ENCODE results near the gene XRCC1. TPM values are rescaled to one million over a fixed set of nuclear protein-coding genes. Genes with fewer than 3 reads are reported as not detected.

XRCC1 gene
- total and polyA plus RNA-seq, 2 of the 8 experiments (the other 6 are each of a cell fraction or from before 2014, with no cell fraction given): 42.5 to 44.4 TPM

GRCh38 chr19:43501661-43502418 lies 73.5 kb downstream of the XRCC1 start:
- Histone ChIP-seq H4K20me1 (replicated peaks in 1 of 2; ENCODE audit: control insufficient read depth in 1 of 2, insufficient read depth in 2 of 2, low read length in 2 of 2) (peaks cover 0 to 2% of the 10 kb centered on the region in 2 experiments), H3K18ac (ENCODE audit: extremely low read depth, low read length) (peak overlapping the region; percentile 90), H4K5ac (ENCODE audit: insufficient read length, low read depth, low read length) (no peak overlapping the region), H2BK5ac (ENCODE audit: low read depth, low read length) (peak overlapping the region; percentile 49; the same call in 1 of the 2 replicates), H3K79me2 (ENCODE audit: control insufficient read depth in 1 of 2, insufficient read depth in 2 of 2, low read length in 2 of 2) (no peaks in the 10 kb centered on the region), H2BK12ac (ENCODE audit: low read depth, low read length) (peak overlapping the region; percentile 84; the same call in 1 of the 2 replicates), H4K91ac (replicated peaks; ENCODE audit: insufficient read length, low read length) (peak overlapping the region; percentile 60), H3K4me1 (replicated peaks in 1 of 4; ENCODE audit: control insufficient read depth in 3 of 4, insufficient read depth in 4 of 4, low read length in 3 of 4) (peaks cover 0 to 6% (median 0%) of the 10 kb centered on the region in 4 experiments; a peak in 1 of 7 replicates), H3K27me3 (replicated peaks in 1 of 4; ENCODE audit: control insufficient read depth in 3 of 4, extremely low read depth in 1 of 4, insufficient read depth in 3 of 4, low read length in 3 of 4) (peaks cover 3 to 16% (median 14%) of the 10 kb centered on the region in 4 experiments), H3K14ac (ENCODE audit: insufficient read length) (no peak overlapping the region), H3K4ac (replicated peaks; ENCODE audit: insufficient read length, low read depth, low read length) (no peak overlapping the region), H2BK15ac (ENCODE audit: low read length) (no peak overlapping the region), H3K56ac (replicated peaks; ENCODE audit: insufficient read length, low read depth, low read length) (no peak overlapping the region), H3K4me2 (ENCODE audit: insufficient read depth in 1 of 2, low read depth in 2 of 2, low read length in 2 of 2) (peak overlapping the region; percentile 74 to 91), H3K9ac (replicated peaks in 1 of 4; ENCODE audit: extremely low read depth in 1 of 4, low read depth in 3 of 4, low read length in 3 of 4) (peak overlapping the region in 3 of 4 experiments; percentile 5 to 65 (median 49); a peak in 5 of 7 replicates), H2AK5ac (ENCODE audit: low read depth, low read length) (no peak overlapping the region), H3K36me3 (ENCODE audit: control insufficient read depth in 2 of 4, insufficient read depth in 4 of 4, low read length in 3 of 4) (peaks cover 0 to 4% (median 1%) of the 10 kb centered on the region in 4 experiments; a peak in 1 of 8 replicates), H2AFZ (ENCODE audit: low read length) (peak overlapping the region; percentile 65; the same call in 1 of the 2 replicates), H3K23ac (ENCODE audit: insufficient read length) (no peak overlapping the region), H3K23me2 (ENCODE audit: low read depth, low read length) (peaks cover 18% of the 10 kb centered on the region; the same call in 1 of the 2 replicates), H3K27ac (ENCODE audit: low read depth, low read length) (no peak overlapping the region), H2BK120ac (replicated peaks; ENCODE audit: low read depth, low read length) (no peak overlapping the region), H4K8ac (ENCODE audit: extremely low read depth, insufficient read depth, low read length) (peak overlapping the region; percentile 82), H3K9me3 (ENCODE audit: insufficient read depth in 2 of 2, low read depth in 1 of 2, low read length in 1 of 2) (no peaks in the 10 kb centered on the region), H3K4me3 (ENCODE audit: extremely low read depth in 1 of 4, insufficient read depth in 2 of 4, low read depth in 3 of 4, low read length in 4 of 4) (peak overlapping the region; percentile 65 to 70 (median 68)), H2BK20ac (ENCODE audit: low read length) (no peak overlapping the region), H3K79me1 (ENCODE audit: low read depth, low read length) (no peaks in the 10 kb centered on the region)
- ChIA-PET CTCF (ENCODE audit: partially characterized antibody) (interaction anchor here (0.7 to 1.4 kb wide), 11 partner anchors 18 to 92 kb away, joined by 3 to 6 read pairs (median 3); partner anchors contain the start of gene LYPD3), POLR2A (ENCODE audit: partially characterized antibody) (interaction anchor here (0.7 to 1.4 kb wide), 9 partner anchors 9 to 41 kb away, joined by 3 to 6 read pairs (median 3); no protein-coding TSS in a partner anchor)
- peak; percentile 43 to 83 for DNase-seq (ENCODE audit: low read depth in 1 of 2, low spot score in 2 of 2)
- 7% methylated on average over 42 of the region's 43 CpGs; no CpG with 5 or more reads in 1 of the 2 experiments for WGBS, 2 experiments (ENCODE audit: extremely low coverage in 1 of 2, insufficient coverage in 1 of 2, insufficient read length in 1 of 2, insufficient replicate concordance in 2 of 2, low coverage in 1 of 2, low lambda C conversion rate in 2 of 2, missing lambda C conversion rate in 1 of 2)
- no peak for FAIRE-seq
- TF ChIP-seq EP300 (IDR thresholded peaks at IDR 0.05; ENCODE audit: borderline replicate concordance in 1 of 2, low read depth in 2 of 2, low read length in 2 of 2) (peak in 1 of 2 experiments; percentile 15; a peak in 1 of 3 replicates), EGR1 (IDR thresholded peaks at IDR 0.05; ENCODE audit: borderline replicate concordance, low read depth, low read length) (no peak), FOSL1 (IDR thresholded peaks at IDR 0.05; ENCODE audit: insufficient read depth, low read depth, low read length) (no peak), RBBP5 (IDR thresholded peaks at IDR 0.05; ENCODE audit: borderline replicate concordance, low read depth, low read length) (0 out of 2 replicates have a peak, but pooled peaks have one; percentile 40), SP2 (IDR thresholded peaks at IDR 0.05; ENCODE audit: low read length) (no peak), TCF12 (IDR thresholded peaks at IDR 0.05; ENCODE audit: low read depth, low read length) (no peak), POU5F1 (IDR thresholded peaks at IDR 0.05; ENCODE audit: low read depth, low read length) (no peak), KDM4A (IDR thresholded peaks at IDR 0.05; ENCODE audit: low read depth, low read length, severe bottlenecking) (peak; percentile 68), CEBPB (IDR thresholded peaks at IDR 0.05; ENCODE audit: low read depth, low read length) (no peak), HDAC2 (IDR thresholded peaks at IDR 0.05; ENCODE audit: borderline replicate concordance in 1 of 2, low read depth in 2 of 2, low read length in 2 of 2) (no peak), SIRT6 (IDR thresholded peaks at IDR 0.05; ENCODE audit: low read length) (no peak)
